B cell (primary cell): ENCODE data around the gene STEEP1.

Experiments
- EZH2 ChIP-seq: IDR thresholded peaks from 2 replicates; pipeline ENCODE4 v1.6.1; 2012; ENCODE audit warnings: borderline replicate concordance, low read depth, mild to moderate bottlenecking, moderate library complexity, low read length; ENCODE audit not compliant: insufficient read depth, poor library complexity, severe bottlenecking
- TF ChIP-seq, protein P1 (sequence below): fragments of 200-600 bp; IDR thresholded peaks from one replicate; pipeline ENCODE4 v1.8.0; 2022; ENCODE audit warnings: antibody characterized with exemption, mild to moderate bottlenecking

DNA sequence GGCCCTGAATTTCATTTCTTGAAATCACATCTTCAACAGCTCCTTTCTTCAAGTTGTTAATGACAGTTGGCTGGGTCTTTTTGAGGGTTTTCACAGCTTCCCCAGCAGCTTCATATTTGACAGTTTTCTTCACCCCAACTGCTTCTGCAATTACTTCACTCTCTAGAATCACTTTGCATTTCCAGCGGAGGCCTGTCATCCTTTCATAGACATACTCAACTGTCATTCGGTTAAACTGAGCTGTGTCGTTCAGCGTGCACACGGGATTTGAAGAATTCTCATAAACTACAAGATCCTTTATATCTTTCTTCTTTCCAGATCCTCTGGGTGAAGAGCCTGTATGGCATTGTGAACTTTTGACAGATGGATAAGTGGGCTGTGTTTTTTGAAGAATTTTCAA lies 24.6 kb upstream of the STEEP1 start:
- TF ChIP-seq, protein P1, sequence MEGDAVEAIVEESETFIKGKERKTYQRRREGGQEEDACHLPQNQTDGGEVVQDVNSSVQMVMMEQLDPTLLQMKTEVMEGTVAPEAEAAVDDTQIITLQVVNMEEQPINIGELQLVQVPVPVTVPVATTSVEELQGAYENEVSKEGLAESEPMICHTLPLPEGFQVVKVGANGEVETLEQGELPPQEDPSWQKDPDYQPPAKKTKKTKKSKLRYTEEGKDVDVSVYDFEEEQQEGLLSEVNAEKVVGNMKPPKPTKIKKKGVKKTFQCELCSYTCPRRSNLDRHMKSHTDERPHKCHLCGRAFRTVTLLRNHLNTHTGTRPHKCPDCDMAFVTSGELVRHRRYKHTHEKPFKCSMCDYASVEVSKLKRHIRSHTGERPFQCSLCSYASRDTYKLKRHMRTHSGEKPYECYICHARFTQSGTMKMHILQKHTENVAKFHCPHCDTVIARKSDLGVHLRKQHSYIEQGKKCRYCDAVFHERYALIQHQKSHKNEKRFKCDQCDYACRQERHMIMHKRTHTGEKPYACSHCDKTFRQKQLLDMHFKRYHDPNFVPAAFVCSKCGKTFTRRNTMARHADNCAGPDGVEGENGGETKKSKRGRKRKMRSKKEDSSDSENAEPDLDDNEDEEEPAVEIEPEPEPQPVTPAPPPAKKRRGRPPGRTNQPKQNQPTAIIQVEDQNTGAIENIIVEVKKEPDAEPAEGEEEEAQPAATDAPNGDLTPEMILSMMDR, result no peak
- no peak for TF ChIP-seq EZH2
